NB4 (cell line): ENCODE data around the gene FREY1.

Source experiments
- CTCF ChIP-seq: IDR thresholded peaks from one replicate; pipeline ENCODE4 v1.5.1; 2012; ENCODE audit warnings: low read depth, low read length
- MAX ChIP-seq: IDR thresholded peaks from 2 replicates; pipeline ENCODE4 v1.6.1; 2011; ENCODE audit warnings: low read depth, low read length
- POLR2A ChIP-seq: IDR thresholded peaks from 2 replicates; pipeline ENCODE4 v1.6.1; 2011; ENCODE audit warnings: mild to moderate bottlenecking; ENCODE audit not compliant: insufficient read length; ENCODE audit errors: extremely low read depth

DNA sequence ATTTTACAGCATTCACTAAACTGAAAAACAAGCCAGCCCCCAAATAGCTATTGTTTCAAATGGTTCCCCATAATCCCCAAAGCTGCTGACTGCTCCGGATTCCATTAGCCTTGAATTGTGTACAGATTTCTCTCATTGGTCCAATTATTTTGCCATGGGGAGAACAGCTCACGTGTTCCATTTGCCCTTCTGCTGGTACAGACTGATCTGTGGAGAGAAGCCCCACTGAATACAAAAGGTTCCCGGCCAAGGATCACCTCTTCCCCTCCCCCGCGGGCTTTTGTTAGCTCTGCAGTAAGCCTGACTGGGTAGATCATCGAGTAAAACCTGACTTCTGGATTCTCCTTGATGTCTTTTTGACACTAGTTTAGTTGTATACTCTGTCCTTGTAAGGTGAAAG lies 30.7 kb downstream of the FREY1 start:
- TF ChIP-seq CTCF: no peak
- TF ChIP-seq POLR2A: no peak
- TF ChIP-seq MAX: no peak
